Measurements from ENCODE around the gene SMAD3.

- TF ChIP-seq CTCF (IDR thresholded peaks at IDR 0.05; ENCODE audit: poor library complexity, severe bottlenecking) (no peak), POLR2AphosphoS5 (IDR thresholded peaks at IDR 0.05) (no peak)
Measured at GRCh38 chr15:67142092-67142766, 76.8 kb downstream of the SMAD3 start.

Data from neural cell (in vitro differentiated cells).